C4-2B (cell line): ENCODE results near the gene NHSL2.

Experiments used
- H3K27ac ChIP-seq: fragments of 450-650 bp; 2 replicates; pipeline ENCODE4 v1.5.1; 2017
- ZFX ChIP-seq: fragments of 450-650 bp; IDR thresholded peaks from 2 replicates; pipeline ENCODE4 v1.6.1; 2017
- TF ChIP-seq, protein P1 (sequence below): fragments of 450-650 bp; conservative IDR thresholded peaks from 2 replicates; pipeline ENCODE4 v1.5.1; 2017; ENCODE audit warnings: mild to moderate bottlenecking

Gene NHSL2

DNA sequence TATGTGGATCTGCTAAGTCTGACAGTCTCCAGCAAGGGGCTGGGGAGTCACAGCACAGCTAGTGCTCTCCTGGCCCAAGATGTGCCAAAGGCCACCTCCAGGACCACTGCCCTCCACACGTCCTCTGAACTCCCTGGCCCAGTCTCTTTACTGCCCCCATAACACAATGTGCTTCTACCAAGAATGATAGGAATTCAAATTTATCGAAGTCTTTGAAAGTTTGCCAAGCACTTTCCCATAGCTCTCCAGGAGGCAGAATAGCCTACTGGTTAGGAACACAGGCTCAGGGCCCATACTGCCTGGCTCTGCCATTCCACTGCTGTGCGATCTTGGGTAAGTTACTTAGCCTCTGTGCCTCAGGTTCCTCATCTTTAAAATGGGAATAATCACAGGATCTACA is 86.7 kb downstream of the NHSL2 start:
- no peak overlapping the region for H3K27ac ChIP-seq

DNA sequence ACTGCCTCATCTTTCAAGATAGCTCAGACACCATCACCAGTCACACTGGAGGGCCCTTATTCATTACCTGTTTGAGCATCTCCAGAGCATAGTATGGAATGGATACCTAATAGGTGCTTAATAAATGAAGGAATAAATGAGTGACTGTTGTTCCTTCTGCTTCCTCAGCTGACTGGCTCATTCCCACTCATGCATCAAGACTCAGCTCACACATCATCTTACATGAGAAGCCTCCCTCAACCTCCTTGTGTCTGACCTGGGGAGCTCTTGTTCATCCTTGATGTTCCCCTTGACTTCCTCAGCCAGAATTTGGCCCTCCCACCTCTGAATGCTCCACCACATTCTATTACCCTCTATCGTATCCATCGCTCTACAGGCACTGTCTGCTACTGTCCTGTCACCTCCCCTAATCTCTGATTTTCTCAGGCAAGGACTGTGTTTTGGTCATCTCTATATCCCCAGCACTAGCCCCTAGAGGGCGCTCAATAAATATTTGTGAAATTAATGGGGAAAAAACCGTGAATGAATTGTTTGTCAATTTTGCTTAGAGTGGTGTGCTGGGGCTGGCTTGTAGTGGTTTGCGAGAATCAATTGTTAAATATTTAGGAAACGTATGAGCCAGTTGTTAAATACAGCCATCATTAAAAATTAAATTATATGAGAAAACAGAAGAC is 88.3 kb downstream of the NHSL2 start:
- no peak overlapping the region for H3K27ac ChIP-seq
- TF ChIP-seq ZFX = no peak
- TF ChIP-seq, protein P1, sequence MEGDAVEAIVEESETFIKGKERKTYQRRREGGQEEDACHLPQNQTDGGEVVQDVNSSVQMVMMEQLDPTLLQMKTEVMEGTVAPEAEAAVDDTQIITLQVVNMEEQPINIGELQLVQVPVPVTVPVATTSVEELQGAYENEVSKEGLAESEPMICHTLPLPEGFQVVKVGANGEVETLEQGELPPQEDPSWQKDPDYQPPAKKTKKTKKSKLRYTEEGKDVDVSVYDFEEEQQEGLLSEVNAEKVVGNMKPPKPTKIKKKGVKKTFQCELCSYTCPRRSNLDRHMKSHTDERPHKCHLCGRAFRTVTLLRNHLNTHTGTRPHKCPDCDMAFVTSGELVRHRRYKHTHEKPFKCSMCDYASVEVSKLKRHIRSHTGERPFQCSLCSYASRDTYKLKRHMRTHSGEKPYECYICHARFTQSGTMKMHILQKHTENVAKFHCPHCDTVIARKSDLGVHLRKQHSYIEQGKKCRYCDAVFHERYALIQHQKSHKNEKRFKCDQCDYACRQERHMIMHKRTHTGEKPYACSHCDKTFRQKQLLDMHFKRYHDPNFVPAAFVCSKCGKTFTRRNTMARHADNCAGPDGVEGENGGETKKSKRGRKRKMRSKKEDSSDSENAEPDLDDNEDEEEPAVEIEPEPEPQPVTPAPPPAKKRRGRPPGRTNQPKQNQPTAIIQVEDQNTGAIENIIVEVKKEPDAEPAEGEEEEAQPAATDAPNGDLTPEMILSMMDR = peak; percentile 71

More for the DNA sequence above, 86.7 kb downstream of the NHSL2 start:
- TF ChIP-seq, protein P1 = no peak
- no peak for TF ChIP-seq ZFX

DNA sequence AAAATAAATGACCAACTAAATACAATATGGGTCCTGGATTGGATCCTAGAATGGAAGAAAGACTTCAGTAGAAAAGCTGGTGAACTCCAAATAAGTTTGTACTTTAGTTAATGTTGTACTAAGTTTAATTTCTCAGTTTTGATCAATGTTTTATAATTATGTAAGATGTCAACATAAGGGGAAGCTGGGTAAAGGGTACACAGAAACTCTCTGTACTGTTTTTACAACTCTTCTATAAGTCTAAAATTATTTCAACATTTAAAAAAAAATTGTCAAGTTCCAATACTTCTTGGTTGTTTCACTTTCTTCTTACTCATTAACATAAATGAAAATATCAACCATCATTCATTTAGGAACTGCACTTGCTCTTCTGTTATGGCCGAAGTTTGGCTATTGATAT is 88.9 kb downstream of the NHSL2 start:
- no peak overlapping the region for H3K27ac ChIP-seq
- no peak for TF ChIP-seq ZFX
- TF ChIP-seq, protein P1 = no peak

DNA sequence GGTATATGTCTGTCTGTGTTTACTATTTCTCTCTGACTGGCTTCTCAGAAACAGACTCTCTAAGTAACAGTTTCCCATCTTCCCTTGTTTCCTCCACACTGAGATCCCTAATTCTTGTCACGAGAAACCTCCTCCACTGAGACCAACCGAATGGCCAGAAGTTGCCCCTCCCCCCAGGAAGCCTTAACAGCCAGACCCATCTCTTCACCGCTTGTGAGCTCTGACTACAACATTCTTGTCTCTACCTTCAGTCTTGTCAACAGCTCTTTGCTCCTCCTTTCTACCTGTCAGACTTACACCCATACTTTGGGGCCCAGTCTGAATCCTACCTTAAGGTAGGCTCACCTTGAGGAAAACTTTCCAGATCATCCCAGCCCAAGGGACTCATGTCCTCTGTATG is 90.8 kb downstream of the NHSL2 start:
- H3K27ac ChIP-seq = no peak overlapping the region
- TF ChIP-seq ZFX = no peak
- TF ChIP-seq, protein P1 = no peak

DNA sequence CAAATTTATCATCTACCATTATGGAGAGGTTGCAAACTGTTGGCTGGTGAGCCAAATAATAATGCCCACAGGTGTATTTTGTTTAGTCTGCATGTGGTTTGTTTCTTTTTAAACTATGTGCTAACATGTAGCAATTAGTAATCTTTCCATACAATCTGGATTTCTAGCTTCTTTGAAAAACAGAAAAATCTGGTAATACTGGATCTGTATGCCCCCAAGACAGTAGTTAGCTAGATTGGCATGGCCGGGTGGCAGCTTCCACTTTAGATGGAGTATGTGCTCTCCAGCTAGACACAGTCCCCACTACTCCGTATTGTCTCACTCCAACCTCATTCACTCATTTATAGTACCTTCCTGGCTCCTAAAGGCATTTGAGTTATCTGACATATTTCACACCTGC is 91.3 kb downstream of the NHSL2 start:
- no peak overlapping the region for H3K27ac ChIP-seq
- TF ChIP-seq, protein P1 = no peak
- no peak for TF ChIP-seq ZFX

DNA sequence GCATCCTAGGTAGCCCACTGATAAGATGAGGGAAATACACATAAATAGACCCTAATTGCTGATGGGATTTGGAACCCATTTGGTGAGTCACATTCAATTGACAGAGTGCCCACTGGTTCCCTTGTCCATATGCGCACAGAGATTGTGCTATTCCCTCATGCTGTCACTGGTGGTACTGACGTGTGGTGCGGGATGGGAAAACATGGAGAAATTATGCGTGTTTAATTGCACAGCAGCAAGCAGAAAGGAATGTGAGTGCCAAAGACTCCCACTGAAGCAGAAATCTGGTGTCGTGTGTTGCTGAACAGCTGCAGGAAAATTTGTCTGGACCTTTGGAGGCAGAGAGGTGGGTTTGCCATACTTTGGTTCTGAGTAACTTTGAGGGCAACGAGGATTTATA is 92.2 kb downstream of the NHSL2 start:
- no peak for TF ChIP-seq ZFX
- TF ChIP-seq, protein P1 = no peak

DNA sequence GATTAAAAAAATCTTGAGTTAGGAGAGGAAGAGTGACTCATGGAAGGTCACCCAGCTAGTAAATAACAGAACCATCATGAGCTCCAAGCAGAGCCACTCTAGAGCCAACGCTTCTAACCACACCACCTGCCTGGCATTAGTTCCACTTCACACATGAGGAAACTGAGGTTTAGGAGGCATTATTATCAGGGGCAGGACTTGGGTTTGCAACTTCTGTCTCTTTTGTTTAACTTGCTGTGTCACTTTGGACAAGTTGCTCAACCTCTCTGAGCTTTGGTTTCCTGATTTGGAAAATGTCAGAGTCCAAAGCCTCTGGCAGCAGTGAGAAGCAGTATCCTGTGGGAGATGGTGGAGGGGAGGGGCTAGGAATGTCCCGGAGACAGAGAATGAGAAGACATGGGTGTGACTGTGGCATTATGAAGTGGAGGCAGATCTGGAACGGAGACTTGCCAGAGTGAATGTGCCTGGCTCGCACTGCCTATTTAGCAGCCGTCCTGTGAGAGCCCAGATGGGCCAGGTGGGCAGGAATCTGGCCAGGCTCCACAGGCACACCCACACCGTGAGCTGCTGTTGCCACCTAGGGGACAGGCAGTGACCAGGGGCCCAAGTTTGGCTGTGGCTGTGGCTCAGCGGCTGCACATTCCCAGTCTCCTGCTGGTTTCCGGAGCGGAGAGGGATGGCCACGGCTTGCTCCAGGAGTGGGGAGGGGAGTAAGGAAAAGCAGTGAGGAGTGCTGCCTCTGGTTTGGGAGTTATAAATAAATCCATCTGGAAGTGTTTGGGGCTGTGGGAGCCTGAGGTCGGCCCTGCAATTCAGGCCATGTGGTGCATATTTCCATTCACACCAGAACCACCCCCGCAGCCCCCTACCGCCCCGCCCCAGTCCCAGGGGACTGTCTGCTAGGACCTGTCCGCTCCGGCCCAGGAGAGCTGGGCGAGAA is 93.4 kb downstream of the NHSL2 start:
- TF ChIP-seq, protein P1 = no peak
- TF ChIP-seq ZFX = no peak
- H3K27ac ChIP-seq = no peak overlapping the region

More for the DNA sequence above, 92.2 kb downstream of the NHSL2 start:
- no peak overlapping the region for H3K27ac ChIP-seq
